HepG2 (cell line): ENCODE results near the gene ARHGAP21. TPM values are rescaled to one million over a fixed set of nuclear protein-coding genes. Genes with fewer than 3 reads are reported as not detected.

Experiments used
- BATF2 ChIP-seq: sonication (generic); formaldehyde crosslinking; IDR thresholded peaks from 2 replicates; pipeline ENCODE4 v1.8.0; 2022; ENCODE audit warnings: mild to moderate bottlenecking, missing genetic modification reagents, moderate library complexity
- BORCS8-MEF2B ChIP-seq: sonication (generic); formaldehyde crosslinking; IDR thresholded peaks from 2 replicates; pipeline ENCODE4 v1.8.0; 2022; ENCODE audit warnings: mild to moderate bottlenecking, missing genetic modification reagents
- CTCF ChIP-seq: sonication (generic); formaldehyde crosslinking; IDR thresholded peaks from 2 replicates; pipeline ENCODE4 v1.5.0; 2020; ENCODE audit warnings: mild to moderate bottlenecking, missing genetic modification reagents, moderate library complexity
- GMEB2 ChIP-seq: IDR thresholded peaks from 2 replicates; pipeline ENCODE4 v1.6.1; 2016; ENCODE audit warnings: missing biosample characterization, missing genetic modification reagents, low read depth
- GTF2F1 ChIP-seq: fragments of 150-350 bp; IDR thresholded peaks from 2 replicates; pipeline ENCODE4 v1.6.1; 2014; ENCODE audit warnings: low read length
- HMG20B ChIP-seq: conservative IDR thresholded peaks from 2 replicates; pipeline ENCODE4 v1.6.1; 2016; ENCODE audit warnings: missing genetic modification reagents, missing compliant biosample characterization
- HMGXB3 ChIP-seq: sonication (generic); formaldehyde crosslinking; IDR thresholded peaks from 2 replicates; pipeline ENCODE4 v1.4.0; 2020; ENCODE audit warnings: missing genetic modification reagents, borderline replicate concordance
- PHB2 ChIP-seq: fragments of 450-650 bp; IDR thresholded peaks from 2 replicates; pipeline ENCODE4 v1.6.1; 2018; ENCODE audit not compliant: partially characterized antibody
- SOX6 ChIP-seq, 2 experiments: fragments of 450-650 bp in 1 of 2; sonication (generic) in 1 of 2; formaldehyde crosslinking in 1 of 2; IDR thresholded peaks; 2 replicates each; pipeline versions ENCODE4 v1.4.0 to v1.6.1; 2017 to 2020; ENCODE audit warnings: antibody characterized with exemption in 1 of 2, mild to moderate bottlenecking in 1 of 2, missing genetic modification reagents in 1 of 2
- SP140L ChIP-seq: sonication (generic); formaldehyde crosslinking; IDR thresholded peaks from 2 replicates; pipeline ENCODE4 v1.4.0; 2020; ENCODE audit warnings: missing genetic modification reagents, borderline replicate concordance
- ZBTB3 ChIP-seq: sonication (generic); formaldehyde crosslinking; IDR thresholded peaks from 2 replicates; pipeline ENCODE4 v1.4.0; 2020; ENCODE audit warnings: low read depth, mild to moderate bottlenecking, moderate library complexity, missing genetic modification reagents, borderline replicate concordance
- ZFP90 ChIP-seq: sonication (generic); formaldehyde crosslinking; IDR thresholded peaks from 2 replicates; pipeline ENCODE4 v1.8.0; 2022; ENCODE audit warnings: missing genetic modification reagents, mild to moderate bottlenecking, inconsistent platforms, borderline replicate concordance
- ZFY ChIP-seq: sonication (generic); formaldehyde crosslinking; IDR thresholded peaks from 2 replicates; pipeline ENCODE4 v1.4.0; 2020; ENCODE audit warnings: missing genetic modification reagents
- ZNF121 ChIP-seq: sonication (generic); formaldehyde crosslinking; IDR thresholded peaks from 2 replicates; pipeline ENCODE4 v1.5.0; 2020; ENCODE audit warnings: mild to moderate bottlenecking, missing genetic modification reagents
- ZNF143 ChIP-seq: sonication (generic); formaldehyde crosslinking; IDR thresholded peaks from 2 replicates; pipeline ENCODE4 v1.4.0; 2020; ENCODE audit warnings: missing genetic modification reagents
- ZNF335 ChIP-seq: sonication (generic); formaldehyde crosslinking; IDR thresholded peaks from 2 replicates; pipeline ENCODE4 v1.4.0; 2020; ENCODE audit warnings: missing genetic modification reagents
- ZNF382 ChIP-seq: sonication (generic); formaldehyde crosslinking; IDR thresholded peaks from 2 replicates; pipeline ENCODE4 v1.5.0; 2020; ENCODE audit warnings: missing genetic modification reagents, mild to moderate bottlenecking, borderline replicate concordance
- ZNF513 ChIP-seq: sonication (generic); formaldehyde crosslinking; conservative IDR thresholded peaks from 2 replicates; pipeline ENCODE4 v1.5.0; 2020; ENCODE audit warnings: missing genetic modification reagents
- ZZZ3 ChIP-seq: sonication (generic); formaldehyde crosslinking; IDR thresholded peaks from 2 replicates; pipeline ENCODE4 v1.4.0; 2020; ENCODE audit warnings: missing genetic modification reagents, mild to moderate bottlenecking, borderline replicate concordance
- polyA plus RNA-seq, 8 experiments: library from polyadenylated mRNA; depleted of rRNA in 3 of 8; stranded (reverse) in 7 of 8; unstranded in 1 of 8; fragments of >200 nt; fragmentation: Illumina TruSeq in 4 of 8; extraction: Trizol in 4 of 8; gene quantifications; 2 replicates each; pipeline versions ENCODE4 v1.2.1 to v1.2.3, GENCODE V29; 2011 to 2016; ENCODE audit warnings: low read depth in 4 of 8, missing spikeins in 1 of 8, mixed read lengths in 1 of 8; ENCODE audit not compliant: insufficient read depth in 1 of 8
- total RNA-seq, 5 experiments: library from RNA; depleted of rRNA; stranded (reverse); fragments of >200 nt; fragmentation: Illumina TruSeq; extraction: Trizol; gene quantifications; 2 replicates each; pipeline ENCODE4 v1.2.3, GENCODE V29; 2016; ENCODE audit warnings: low read depth in 1 of 5

The ARHGAP21 gene
- total and polyA plus RNA-seq, 2 of the 13 experiments (the other 11 are each of a cell fraction or from before 2014, with no cell fraction given), result 23.9 to 26.6 TPM

- TF ChIP-seq ZNF513 (no peak), ZZZ3 (CRISPR knock-in tag) (no peak), HMG20B (no peak), BATF2 (CRISPR knock-in tag) (no peak), ZNF335 (CRISPR knock-in tag) (no peak), SOX6 (IDR thresholded peaks at IDR 0.05) (no peak), SOX6 (CRISPR knock-in tag; IDR thresholded peaks at IDR 0.05) (no peak; the same call in 1 of the 2 replicates), BORCS8-MEF2B (CRISPR knock-in tag) (no peak), SP140L (CRISPR knock-in tag) (no peak), ZNF382 (no peak), CTCF (CRISPR knock-in tag) (no peak), GTF2F1 (peak; percentile 69; the same call in 1 of the 2 replicates), PHB2 (no peak), ZNF143 (CRISPR knock-in tag) (no peak), HMGXB3 (CRISPR knock-in tag) (no peak), GMEB2 (CRISPR knock-in tag) (no peak), ZFP90 (CRISPR knock-in tag) (no peak; the same call in 1 of the 2 replicates), ZNF121 (no peak), ZFY (CRISPR knock-in tag) (peak; percentile 60; the same call in 1 of the 2 replicates), ZBTB3 (CRISPR knock-in tag) (no peak)
These were observed 918 bp upstream of the ARHGAP21 start (continued) for GRCh38 chr10:24724381-24725228.
